HAP-1 (cell line): ENCODE results near the gene DGKK.

Experiments used
- DNase-seq, 2 experiments: peaks; one replicate each; pipeline ENCODE4 v3.0.0-alpha.2; 2016 to 2020; ENCODE audit warnings: low spot score in 2 of 2
- H3K27me3 ChIP-seq: fragments of 250-450 bp; sonication (Bioruptor Pico); 2 replicates; pipeline ENCODE4 v1.5.1; 2020; ENCODE audit warnings: low read depth, mild to moderate bottlenecking, moderate library complexity
- H3K36me3 ChIP-seq: fragments of 250-450 bp; sonication (Bioruptor Pico); replicated peaks from 2 replicates; pipeline ENCODE4 v1.5.1; 2020; ENCODE audit warnings: mild to moderate bottlenecking
- H3K4me1 ChIP-seq: fragments of 250-450 bp; sonication (Bioruptor Pico); 2 replicates; pipeline ENCODE4 v1.5.1; 2020; ENCODE audit warnings: mild to moderate bottlenecking
- H3K4me3 ChIP-seq: fragments of 250-450 bp; sonication (Bioruptor Pico); 2 replicates; pipeline ENCODE4 v1.5.1; 2020; ENCODE audit warnings: mild to moderate bottlenecking, moderate library complexity
- H3K9me3 ChIP-seq: fragments of 250-450 bp; sonication (Bioruptor Pico); 2 replicates; pipeline ENCODE4 v1.5.1; 2020; ENCODE audit warnings: mild to moderate bottlenecking, moderate library complexity
- in situ Hi-C: fragments of 300-500 bp; cut with MboI; formaldehyde crosslinking; loops from 3 replicates; pipeline ENCODE4 v1.14.3; 2020; ENCODE audit warnings: low sequenced_read_pairs, inconsistent platforms, mixed read lengths

The DGKK gene

DNA sequence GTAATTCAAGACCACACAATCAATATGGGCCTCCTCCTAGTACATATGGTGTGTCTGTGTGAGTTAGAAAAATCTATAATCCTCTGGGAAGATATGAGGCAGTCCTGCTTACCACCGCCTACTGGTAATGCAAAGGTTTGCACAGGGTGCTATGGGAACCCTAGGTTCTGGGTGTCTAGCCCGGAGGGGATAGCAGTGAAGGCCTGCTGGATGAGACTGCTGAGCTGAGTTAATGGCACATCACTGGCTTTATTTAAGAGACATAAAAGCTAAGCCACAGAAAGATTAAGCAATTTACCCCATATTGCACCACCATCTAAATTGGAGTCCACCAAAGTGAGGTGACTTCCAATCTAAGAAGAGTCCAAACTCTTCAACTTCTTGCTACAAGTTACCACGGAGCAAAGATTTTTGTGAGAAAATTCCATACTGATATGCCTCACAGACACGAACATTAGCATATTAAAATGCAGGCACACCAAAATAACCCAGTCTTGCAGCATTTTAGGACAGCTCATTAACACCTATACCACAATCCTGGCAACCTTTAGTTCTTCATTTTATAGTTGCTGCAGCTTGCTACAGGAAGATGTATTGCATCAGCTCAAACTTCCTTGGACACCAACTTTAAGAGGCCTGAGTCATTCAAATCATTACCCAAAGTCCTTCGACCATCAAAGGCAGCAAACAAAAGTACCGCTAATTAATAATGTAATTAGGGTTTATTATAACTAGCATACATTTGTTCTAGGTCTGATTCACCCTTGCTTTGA, 13.7 kb downstream of the DGKK start:
- in situ Hi-C loops, result no loop called here

DNA sequence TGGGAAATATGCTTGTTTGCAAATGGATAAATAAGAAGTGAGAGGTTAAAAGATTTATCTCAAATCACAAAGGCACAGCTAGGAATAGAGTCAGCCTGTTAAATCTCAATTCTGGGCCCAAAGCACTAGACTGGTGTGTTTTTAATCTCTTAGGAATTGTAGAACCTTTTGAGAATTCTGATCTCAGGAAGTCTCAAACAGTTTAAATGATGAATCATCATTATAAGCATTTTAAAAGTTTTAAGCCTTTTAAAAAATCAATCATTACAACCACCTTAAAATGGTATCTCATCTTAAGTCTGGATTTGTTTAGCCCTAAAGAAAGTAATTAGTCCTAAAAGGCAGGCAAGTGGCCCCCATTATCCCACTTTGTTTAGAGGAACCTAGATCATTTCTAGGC, 17.8 kb downstream of the DGKK start:
- in situ Hi-C loops, result no loop called here
- DNase-seq, result no peak
- H3K9me3 ChIP-seq, result no peaks in the 10 kb centered on the region
- no peaks in the 10 kb centered on the region for H3K36me3 ChIP-seq
- no peaks in the 10 kb centered on the region for H3K4me1 ChIP-seq
- H3K27me3 ChIP-seq, result no peaks in the 10 kb centered on the region; the same call in 1 of the 2 replicates
- no peak overlapping the region for H3K4me3 ChIP-seq

More for the DNA sequence above, 13.7 kb downstream of the DGKK start:
- Histone ChIP-seq H3K9me3 (no peaks in the 10 kb centered on the region), H3K4me1 (no peaks in the 10 kb centered on the region), H3K4me3 (no peak overlapping the region), H3K36me3 (no peaks in the 10 kb centered on the region), H3K27me3 (peaks cover 6% of the 10 kb centered on the region)
- DNase-seq, result no peak

DNA sequence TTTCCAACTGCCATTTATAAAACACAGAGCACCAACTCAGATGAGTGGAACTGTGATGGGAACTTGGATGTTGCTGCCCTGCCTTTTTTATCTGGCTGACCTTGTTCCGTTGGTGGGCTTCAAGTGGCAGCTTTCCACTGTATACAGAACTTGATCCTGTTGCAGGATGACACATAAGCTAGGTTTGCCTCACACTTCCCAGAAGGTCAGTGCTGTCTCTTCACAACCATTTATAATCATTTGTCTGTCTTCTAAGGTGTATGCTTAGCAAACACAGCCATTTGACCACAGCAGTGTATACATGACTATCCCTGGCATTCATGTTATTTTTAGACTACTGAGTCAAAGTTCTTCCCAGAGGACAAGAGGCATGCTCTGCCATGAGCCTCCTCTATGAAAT, 20.3 kb downstream of the DGKK start:
- no peak overlapping the region for H3K4me3 ChIP-seq
- in situ Hi-C loops, result no loop called here
- no peaks in the 10 kb centered on the region for H3K4me1 ChIP-seq
- H3K9me3 ChIP-seq, result no peaks in the 10 kb centered on the region
- DNase-seq, result no peak
- no peaks in the 10 kb centered on the region for H3K36me3 ChIP-seq
- H3K27me3 ChIP-seq, result no peaks in the 10 kb centered on the region

DNA sequence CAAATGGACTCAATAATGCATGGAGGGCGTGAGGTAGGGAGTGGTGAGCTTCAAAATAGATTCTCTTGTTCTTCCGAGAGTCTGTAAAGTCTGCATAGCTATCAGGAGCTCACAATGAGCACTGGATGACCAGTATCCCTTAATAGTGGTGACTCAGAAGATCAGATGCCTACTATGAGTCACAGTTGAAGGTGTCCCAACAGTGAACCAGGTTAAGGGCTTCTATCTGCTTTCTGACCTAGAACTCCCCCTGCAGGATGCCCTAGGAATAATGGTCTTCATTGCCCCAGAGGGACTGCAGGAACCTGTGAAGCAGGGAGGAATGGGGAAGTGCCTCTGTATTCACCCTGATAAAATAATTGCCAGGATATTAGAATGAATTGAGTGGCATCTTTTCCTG, 22.1 kb downstream of the DGKK start:
- Histone ChIP-seq H3K27me3 (no peaks in the 10 kb centered on the region), H3K36me3 (no peaks in the 10 kb centered on the region), H3K4me3 (no peak overlapping the region), H3K9me3 (no peaks in the 10 kb centered on the region), H3K4me1 (no peaks in the 10 kb centered on the region)
- in situ Hi-C loops, result no loop called here
- no peak for DNase-seq

DNA sequence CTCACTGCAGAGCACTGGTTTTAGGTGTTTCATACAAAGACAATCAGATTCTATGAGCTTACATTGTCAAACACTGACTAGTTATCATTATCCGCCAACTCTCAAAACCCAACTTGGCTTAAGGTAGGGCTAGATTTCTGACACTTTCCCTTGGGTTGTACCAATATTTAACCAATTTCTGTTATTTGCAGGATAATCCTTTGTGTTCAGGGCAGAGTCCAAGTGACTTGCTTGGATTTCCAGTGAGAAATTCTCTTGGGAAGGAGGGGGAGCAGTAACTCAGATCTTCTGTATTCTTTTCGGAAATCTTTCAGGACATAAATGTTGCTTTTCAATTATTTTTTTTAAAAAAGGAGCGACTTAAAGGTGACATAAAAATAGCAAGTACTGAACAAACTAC, 23.1 kb downstream of the DGKK start:
- Histone ChIP-seq H3K36me3 (no peaks in the 10 kb centered on the region), H3K9me3 (no peaks in the 10 kb centered on the region), H3K4me3 (no peak overlapping the region), H3K4me1 (no peaks in the 10 kb centered on the region), H3K27me3 (no peaks in the 10 kb centered on the region)
- in situ Hi-C loops, result no loop called here
- peak in 1 of 2 experiments; percentile 16 for DNase-seq

DNA sequence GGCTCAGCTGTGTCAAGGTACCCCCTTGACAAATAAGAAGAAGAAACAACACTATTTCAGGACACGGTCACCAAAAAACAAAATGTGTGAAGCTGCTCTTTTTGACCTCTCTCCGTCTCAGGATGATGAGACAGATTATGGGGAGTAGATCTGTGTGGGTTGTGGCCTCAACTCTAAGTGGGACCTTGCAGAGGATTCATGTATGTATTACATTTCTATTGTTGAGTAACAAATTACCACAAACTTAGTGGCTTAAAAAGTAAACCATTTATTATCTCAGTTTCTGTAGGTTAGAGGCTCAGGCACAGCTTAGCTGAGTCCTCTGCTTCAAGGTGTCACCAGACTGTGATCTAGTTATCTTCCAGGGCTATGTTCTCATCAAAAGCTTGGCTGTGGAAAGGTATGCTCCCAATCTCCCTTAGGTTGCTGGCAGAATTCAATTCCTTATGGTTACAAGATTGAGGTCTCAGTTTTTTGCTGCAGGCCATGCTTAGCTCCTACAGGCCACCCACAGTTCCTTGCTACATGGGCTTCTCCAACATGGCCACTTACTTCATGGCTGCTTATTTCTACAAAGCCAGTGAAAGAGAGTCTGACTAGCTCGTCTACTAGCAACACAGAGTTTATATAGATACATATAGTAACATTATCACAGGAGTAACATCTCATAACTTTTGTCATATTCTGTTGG, 28.1 kb downstream of the DGKK start:
- H3K27me3 ChIP-seq, result 0 out of 2 replicates have a peak, but pooled peaks cover 3% of the 10 kb centered on the region
- H3K4me1 ChIP-seq, result no peaks in the 10 kb centered on the region
- in situ Hi-C loops, result no loop called here
- no peaks in the 10 kb centered on the region for H3K36me3 ChIP-seq
- H3K4me3 ChIP-seq, result no peak overlapping the region
- no peak for DNase-seq
- H3K9me3 ChIP-seq, result no peaks in the 10 kb centered on the region

DNA sequence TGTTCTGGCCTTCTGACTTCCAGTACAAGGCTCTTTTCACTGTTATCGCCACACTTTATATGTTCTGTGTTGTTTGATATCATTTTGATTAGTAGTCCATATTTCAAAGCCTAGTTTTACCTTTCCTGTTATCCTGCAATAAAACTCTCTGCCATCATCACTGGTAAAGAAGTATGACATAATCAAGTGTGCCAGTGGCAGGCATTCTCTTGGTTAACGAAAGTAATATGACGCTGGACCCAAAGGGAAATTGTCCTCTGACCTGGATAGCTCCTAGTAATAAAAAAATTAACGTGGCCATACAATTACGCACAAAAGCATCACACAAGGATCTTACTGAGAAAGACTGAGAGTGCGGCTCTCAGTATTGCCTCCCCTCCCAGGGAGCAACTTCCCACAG, 33.8 kb downstream of the DGKK start:
- no peak for DNase-seq
- Histone ChIP-seq H3K9me3 (no peaks in the 10 kb centered on the region), H3K4me3 (no peak overlapping the region), H3K27me3 (peaks cover 11% of the 10 kb centered on the region), H3K4me1 (peaks cover 5% of the 10 kb centered on the region), H3K36me3 (no peaks in the 10 kb centered on the region)
- in situ Hi-C loops, result no loop called here

DNA sequence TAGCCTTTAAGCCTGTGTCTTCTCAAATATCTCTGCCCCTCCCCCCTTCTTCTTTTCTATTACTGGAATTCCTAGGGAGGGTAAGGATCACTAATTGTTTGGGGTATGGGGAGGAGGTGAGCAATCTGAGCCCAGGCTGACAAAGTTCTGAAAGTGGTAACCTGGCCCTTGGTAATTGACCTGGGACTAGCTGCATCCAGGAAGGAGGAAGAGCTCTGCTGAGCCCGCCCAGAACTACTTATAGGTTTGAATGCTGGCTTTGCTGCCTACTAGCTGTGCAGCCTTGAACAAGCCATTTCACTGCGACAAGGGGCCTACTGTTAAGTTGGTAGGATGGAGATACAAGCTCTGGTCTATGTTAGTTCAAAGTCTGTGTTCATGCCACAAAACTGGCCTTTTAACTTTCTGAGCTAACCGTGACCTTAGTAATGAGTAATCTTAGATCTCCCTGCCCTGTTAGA, 37.8 kb downstream of the DGKK start:
- in situ Hi-C loops, result no loop called here
- DNase-seq, result peak in 1 of 2 experiments; percentile 6
- peaks cover 5% of the 10 kb centered on the region for H3K4me1 ChIP-seq

DNA sequence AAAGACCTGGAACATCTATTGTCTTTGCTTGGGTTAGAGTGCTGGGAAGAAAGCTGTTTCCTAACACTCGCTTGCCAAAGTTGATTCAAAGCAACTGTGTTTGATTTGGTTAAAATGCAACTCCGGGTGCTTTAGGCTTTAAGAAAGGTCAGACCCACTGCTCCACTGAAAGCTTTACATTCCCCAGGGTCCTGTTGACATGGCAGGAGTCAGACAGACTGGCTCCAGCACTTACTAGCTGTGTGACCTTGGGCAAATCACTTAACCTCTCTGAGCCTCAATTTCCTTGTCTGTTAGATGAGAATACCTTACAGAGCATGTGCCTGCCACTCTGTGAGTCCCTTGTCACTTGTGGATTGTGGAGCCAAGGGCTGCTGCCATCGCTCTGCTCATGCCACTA, 39.0 kb downstream of the DGKK start:
- Histone ChIP-seq H3K36me3 (no peaks in the 10 kb centered on the region), H3K4me1 (peaks cover 5% of the 10 kb centered on the region), H3K9me3 (no peaks in the 10 kb centered on the region), H3K4me3 (no peak overlapping the region), H3K27me3 (peaks cover 5% of the 10 kb centered on the region)
- no peak for DNase-seq
- in situ Hi-C loops, result no loop called here

More for the DNA sequence above, 37.8 kb downstream of the DGKK start:
- H3K36me3 ChIP-seq, result no peaks in the 10 kb centered on the region
- no peaks in the 10 kb centered on the region for H3K9me3 ChIP-seq
- no peak overlapping the region for H3K4me3 ChIP-seq
- peaks cover 8% of the 10 kb centered on the region for H3K27me3 ChIP-seq

DNA sequence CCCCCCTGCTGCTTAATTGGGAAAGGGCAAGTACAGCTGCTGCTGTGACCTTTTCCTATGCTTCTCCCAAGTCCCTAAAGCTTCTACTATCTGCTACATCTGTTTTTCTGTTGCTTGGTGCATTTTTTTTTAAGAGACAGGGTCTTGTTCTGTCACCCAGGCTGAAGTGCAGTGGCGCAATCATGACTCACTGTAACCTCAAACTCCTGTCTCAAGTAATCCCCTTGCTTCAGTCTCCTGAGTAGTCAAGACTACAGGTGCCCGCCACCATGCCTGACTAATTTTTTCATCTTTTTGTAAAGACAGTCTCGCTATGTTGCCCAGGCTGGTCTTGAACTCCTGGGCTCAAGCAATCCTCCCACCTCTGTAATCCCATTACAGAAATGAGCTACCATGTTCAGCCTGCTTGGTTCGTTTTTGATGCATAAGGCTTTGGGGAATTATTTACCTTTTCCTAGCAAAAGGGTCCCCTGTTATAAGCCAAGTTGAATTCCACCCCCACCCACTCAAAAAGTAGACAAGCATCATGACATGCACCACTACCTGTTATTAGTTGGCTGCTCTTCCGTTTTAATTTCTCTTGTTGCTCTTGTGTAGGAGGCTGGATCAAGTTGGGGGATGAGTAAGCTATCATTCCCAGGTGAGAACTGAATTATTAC, 39.6 kb downstream of the DGKK start:
- DNase-seq, result no peak
- H3K4me1 ChIP-seq, result peaks cover 5% of the 10 kb centered on the region

DNA sequence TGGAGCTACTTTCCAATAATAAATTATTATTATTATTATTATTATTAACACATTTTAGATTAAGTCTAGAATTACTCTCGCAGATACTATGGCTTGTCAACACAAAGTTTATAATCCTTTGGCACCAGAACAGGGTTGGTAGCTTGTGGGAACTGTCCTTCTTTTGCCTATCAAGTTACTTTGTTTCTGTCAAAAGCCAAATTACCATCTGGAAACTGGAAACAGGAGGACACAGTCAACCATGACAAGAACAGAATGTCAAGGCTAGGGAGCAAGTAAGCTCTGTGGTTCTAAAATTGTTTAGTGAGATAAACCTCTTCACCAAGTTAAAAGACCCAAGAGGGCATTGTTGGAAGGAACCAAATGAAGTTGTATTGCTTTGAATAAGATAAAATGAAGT, 42.5 kb downstream of the DGKK start:
- H3K27me3 ChIP-seq, result no peaks in the 10 kb centered on the region
- in situ Hi-C loops, result no loop called here
- no peaks in the 10 kb centered on the region for H3K36me3 ChIP-seq
- H3K4me1 ChIP-seq, result peaks cover 5% of the 10 kb centered on the region
- no peak for DNase-seq
- no peaks in the 10 kb centered on the region for H3K9me3 ChIP-seq
- H3K4me3 ChIP-seq, result no peak overlapping the region

More for the DNA sequence above, 39.6 kb downstream of the DGKK start:
- Histone ChIP-seq H3K27me3 (peaks cover 1% of the 10 kb centered on the region), H3K9me3 (no peaks in the 10 kb centered on the region), H3K36me3 (no peaks in the 10 kb centered on the region), H3K4me3 (no peak overlapping the region)
- in situ Hi-C loops, result no loop called here

DNA sequence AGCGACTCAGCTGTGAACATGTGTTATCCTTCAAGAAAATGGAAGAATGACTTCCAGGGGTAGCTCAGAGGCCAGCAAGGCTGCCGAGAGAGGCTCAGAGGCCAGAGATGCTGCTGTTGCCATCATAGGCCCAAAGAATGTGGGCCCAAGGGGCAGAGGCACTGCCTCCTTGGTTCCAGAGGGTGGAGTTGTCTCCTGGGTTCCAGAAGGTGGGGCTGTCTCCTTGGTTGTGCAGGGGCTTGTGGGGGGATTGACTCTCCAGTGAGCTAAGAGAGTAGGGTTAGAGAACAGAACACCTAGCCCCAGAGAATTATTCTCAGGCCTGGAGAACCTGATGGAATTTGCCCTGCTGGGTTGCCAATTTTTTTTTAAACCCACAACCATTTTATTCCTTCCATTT, 62.6 kb downstream of the DGKK start:
- Histone ChIP-seq H3K9me3 (no peaks in the 10 kb centered on the region), H3K4me3 (no peak overlapping the region), H3K36me3 (no peaks in the 10 kb centered on the region), H3K27me3 (0 out of 2 replicates have a peak, but pooled peaks cover 4% of the 10 kb centered on the region), H3K4me1 (no peaks in the 10 kb centered on the region)
- in situ Hi-C loops, result no loop called here
- no peak for DNase-seq

DNA sequence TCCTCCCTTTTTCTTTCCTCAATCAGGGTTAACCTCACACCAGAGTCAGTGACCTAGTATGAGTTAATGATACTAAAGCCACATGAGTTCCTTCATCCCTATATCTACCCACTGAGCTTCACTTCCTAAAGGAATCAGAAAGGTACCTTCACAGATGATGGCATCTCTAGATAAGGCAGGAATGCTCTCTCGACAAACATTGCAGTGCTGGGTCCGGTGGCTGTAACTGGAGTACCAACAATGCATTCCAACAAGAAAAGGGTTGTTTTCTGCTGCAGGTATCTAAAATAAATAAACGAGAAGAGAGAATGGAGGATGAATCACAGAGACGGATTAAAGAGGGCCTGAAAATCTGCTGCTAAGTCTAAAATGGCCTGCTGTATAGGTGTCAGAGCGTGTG, 66.7 kb downstream of the DGKK start:
- Histone ChIP-seq H3K36me3 (no peaks in the 10 kb centered on the region), H3K9me3 (no peaks in the 10 kb centered on the region), H3K4me3 (no peak overlapping the region), H3K27me3 (no peaks in the 10 kb centered on the region), H3K4me1 (no peaks in the 10 kb centered on the region)
- in situ Hi-C loops, result no loop called here
- no peak for DNase-seq

DNA sequence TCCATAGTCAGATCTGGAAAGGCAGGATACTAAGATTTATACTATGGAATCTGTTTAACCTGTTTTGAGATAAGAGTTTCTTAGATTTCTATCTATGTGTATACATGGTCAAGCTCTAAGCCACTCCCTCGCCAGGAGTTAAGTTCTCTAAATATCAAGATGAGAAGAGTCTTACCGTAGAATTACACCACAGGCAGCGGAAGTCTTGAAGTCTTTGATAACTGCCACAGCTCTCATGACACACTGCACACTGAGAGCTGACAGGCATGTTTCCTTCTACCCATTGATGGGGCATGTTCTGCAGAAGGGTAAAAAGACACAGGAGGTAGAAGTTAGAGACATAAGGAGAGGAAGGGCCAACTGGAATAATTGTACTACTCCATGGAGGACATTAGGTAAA, 67.7 kb downstream of the DGKK start:
- DNase-seq, result no peak
- Histone ChIP-seq H3K4me1 (no peaks in the 10 kb centered on the region), H3K9me3 (no peaks in the 10 kb centered on the region), H3K4me3 (no peak overlapping the region), H3K27me3 (no peaks in the 10 kb centered on the region), H3K36me3 (no peaks in the 10 kb centered on the region)
- in situ Hi-C loops, result no loop called here
